ENCODE results near the gene PTDSS2. TPM values are rescaled to one million over a fixed set of nuclear protein-coding genes. Genes with fewer than 3 reads are reported as not detected.

Gene PTDSS2
- total and polyA plus RNA-seq, 2 of the 13 experiments (the other 11 are each of a cell fraction or from before 2014, with no cell fraction given): 21.7 to 26.4 TPM

- H3K36me3 ChIP-seq (replicated peaks in 1 of 2; ENCODE audit: control insufficient read depth in 1 of 2, insufficient read depth in 2 of 2, low read length in 2 of 2): no peaks in the 10 kb centered on the region
- H3K9ac ChIP-seq (ENCODE audit: insufficient read depth, low read depth, low read length): no peak overlapping the region
- no peaks in the 10 kb centered on the region for H3K9me3 ChIP-seq (ENCODE audit: low read length)
- H3K4me3 ChIP-seq (replicated peaks in 1 of 3; ENCODE audit: insufficient read depth in 1 of 3, low read depth in 2 of 3, low read length in 3 of 3): no peak overlapping the region
- H2AFZ ChIP-seq (ENCODE audit: low read length): no peak overlapping the region
- CTCF ChIA-PET (ENCODE audit: low intra/inter-chr PET ratio, low total read pairs): no interaction called here
- in situ Hi-C loops (cut with HindIII; ENCODE audit: extremely low pct_ligation_motif_present, low pct_unique_long_range_greater_than_20kb): loop anchor here (5.0 kb wide), 1 partner anchor 36 kb away; no protein-coding TSS in a partner anchor
- no peak for DNase-seq (ENCODE audit: low spot score)
- no peak for ATAC-seq
- POLR2A ChIA-PET: interaction anchor here (1.5 kb wide), 1 partner anchor 114 kb away, joined by 3 read pairs; no protein-coding TSS in a partner anchor
- intact Hi-C loops (cut with micrococcal nuclease; ENCODE audit: unreplicated experiment): no loop called here
- WGBS (ENCODE audit: low lambda C conversion rate): 87% methylated on average over 16 of the region's 16 CpGs
- H3K4me1 ChIP-seq (ENCODE audit: insufficient read depth, low read length): peaks cover 68% of the 10 kb centered on the region
- BruUV-seq (replicated peaks): no TSS peak
- no peaks in the 10 kb centered on the region for H3K79me2 ChIP-seq (ENCODE audit: insufficient read depth, low read length)
- no peaks in the 10 kb centered on the region for H3K27me3 ChIP-seq (ENCODE audit: control insufficient read depth in 1 of 2, insufficient read depth in 2 of 2, low read length in 2 of 2)
- TF ChIP-seq ZNF343 (CRISPR knock-in tag; IDR thresholded peaks at IDR 0.05) (no peak), MAX (IDR thresholded peaks at IDR 0.05) (0 out of 2 replicates have a peak, but pooled peaks have one; percentile 21), RAD51 (IDR thresholded peaks at IDR 0.05; ENCODE audit: borderline replicate concordance) (peak; percentile 67), ZFP37 (CRISPR knock-in tag; IDR thresholded peaks at IDR 0.05; ENCODE audit: borderline replicate concordance) (no peak), ZMYM3 (CRISPR knock-in tag; IDR thresholded peaks at IDR 0.05) (peak; percentile 64; the same call in 1 of the 2 replicates)
- TF ChIP-seq, protein P1, sequence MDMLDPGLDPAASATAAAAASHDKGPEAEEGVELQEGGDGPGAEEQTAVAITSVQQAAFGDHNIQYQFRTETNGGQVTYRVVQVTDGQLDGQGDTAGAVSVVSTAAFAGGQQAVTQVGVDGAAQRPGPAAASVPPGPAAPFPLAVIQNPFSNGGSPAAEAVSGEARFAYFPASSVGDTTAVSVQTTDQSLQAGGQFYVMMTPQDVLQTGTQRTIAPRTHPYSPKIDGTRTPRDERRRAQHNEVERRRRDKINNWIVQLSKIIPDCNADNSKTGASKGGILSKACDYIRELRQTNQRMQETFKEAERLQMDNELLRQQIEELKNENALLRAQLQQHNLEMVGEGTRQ (IDR thresholded peaks at IDR 0.05; ENCODE audit: low read depth, low read length): peak; percentile 65; the same call in 1 of the 2 replicates
- TF ChIP-seq, protein P1 (CRISPR knock-in tag; IDR thresholded peaks at IDR 0.05; ENCODE audit: borderline replicate concordance): peak; percentile 31; the same call in 1 of the 2 replicates
- no peak overlapping the region for H3K27ac ChIP-seq (ENCODE audit: extremely low read length, insufficient read depth, low read length)
- no peak for FAIRE-seq
- H4K20me1 ChIP-seq (ENCODE audit: insufficient read depth, low read length): no peaks in the 10 kb centered on the region
- no peak overlapping the region for H3K4me2 ChIP-seq (ENCODE audit: low read depth, low read length)
These were observed 6.4 kb upstream of the PTDSS2 start for GRCh38 chr11:443542-444199.
